CD14-positive monocyte (primary cell): Measurements from ENCODE around the gene STX18. TPM values are rescaled to one million over a fixed set of nuclear protein-coding genes. Genes with fewer than 3 reads are reported as not detected.

Experiments used
- DNase-seq, 3 donors: peaks; one replicate each; pipeline ENCODE4 v3.0.0-alpha.2; 2011 to 2022
- H2AFZ ChIP-seq: 2 replicates; pipeline ENCODE4 v1.6.0; 2012; ENCODE audit warnings: mild to moderate bottlenecking, low read depth, low read length, inconsistent platforms; ENCODE audit not compliant: insufficient read depth, poor library complexity, severe bottlenecking
- H3K27ac ChIP-seq, 2 donors: 1 replicate in 1 of 2; 2 replicates in 1 of 2; pipeline ENCODE4 v1.5.1; 2012 to 2013; ENCODE audit warnings: low read length in 2 of 2, control low read depth in 1 of 2, inconsistent platforms in 1 of 2, low read depth in 1 of 2, mild to moderate bottlenecking in 1 of 2
- H3K27me3 ChIP-seq, 2 donors: one replicate each; pipeline versions ENCODE4 v1.6.0 to v1.6.1; 2011 to 2013; ENCODE audit warnings: low read length in 2 of 2; ENCODE audit not compliant: control insufficient read depth in 2 of 2, insufficient read depth in 2 of 2
- H3K36me3 ChIP-seq, 2 donors: replicated peaks in 1 of 2; 1 replicate in 1 of 2; 2 replicates in 1 of 2; pipeline versions ENCODE4 v1.5.1 to v1.6.1; 2012 to 2013; ENCODE audit warnings: low read length in 2 of 2, control low read depth in 1 of 2, inconsistent platforms in 1 of 2, mild to moderate bottlenecking in 1 of 2; ENCODE audit not compliant: insufficient read depth in 2 of 2, control insufficient read depth in 1 of 2
- H3K4me1 ChIP-seq, 2 donors: 1 replicate in 1 of 2; 2 replicates in 1 of 2; pipeline versions ENCODE4 v1.5.1 to v1.6.1; 2012 to 2013; ENCODE audit warnings: low read length in 2 of 2, control low read depth in 1 of 2, inconsistent platforms in 1 of 2, mild to moderate bottlenecking in 1 of 2, moderate library complexity in 1 of 2; ENCODE audit not compliant: insufficient read depth in 2 of 2, control insufficient read depth in 1 of 2
- H3K4me2 ChIP-seq: replicated peaks from 2 replicates; pipeline ENCODE3; 2012; ENCODE audit warnings: low read length, moderate library complexity, mild to moderate bottlenecking; ENCODE audit not compliant: poor library complexity, severe bottlenecking; ENCODE audit errors: extremely low read depth
- H3K4me3 ChIP-seq, 3 experiments: fragments of 200-600 bp in 1 of 3; sonication (generic) in 1 of 3; replicated peaks in 1 of 3; 1 replicate in 2 of 3; 2 replicates in 1 of 3; pipeline ENCODE4 v1.5.1; 2011 to 2013; ENCODE audit warnings: low read length in 3 of 3, mild to moderate bottlenecking in 3 of 3, control low read depth in 2 of 3, low read depth in 2 of 3, inconsistent platforms in 1 of 3, moderate library complexity in 1 of 3
- H3K79me2 ChIP-seq: 2 replicates; pipeline ENCODE4 v1.6.0; 2012; ENCODE audit warnings: mild to moderate bottlenecking, control low read depth, inconsistent platforms, low read length, moderate library complexity; ENCODE audit not compliant: insufficient read depth
- H3K9ac ChIP-seq: 2 replicates; pipeline ENCODE4 v1.6.0; 2017; ENCODE audit warnings: low read length, mild to moderate bottlenecking; ENCODE audit not compliant: insufficient read depth, poor library complexity, severe bottlenecking
- H3K9me3 ChIP-seq, 2 donors: replicated peaks in 1 of 2; 1 replicate in 1 of 2; 2 replicates in 1 of 2; pipeline versions ENCODE4 v1.5.1 to v1.6.1; 2012 to 2013; ENCODE audit warnings: low read length in 2 of 2, control low read depth in 1 of 2; ENCODE audit not compliant: control insufficient read depth in 1 of 2, insufficient read depth in 1 of 2
- H4K20me1 ChIP-seq: 2 replicates; pipeline ENCODE4 v1.6.0; 2012; ENCODE audit warnings: mild to moderate bottlenecking, low read length, control low read depth, moderate library complexity; ENCODE audit not compliant: insufficient read depth
- H3K27ac Mint-ChIP-seq, 7 donors: one replicate each; pipeline ENCODE4 v1.8.0; 2020; ENCODE audit warnings: mild to moderate bottlenecking in 7 of 7, mixed read lengths in 7 of 7, moderate library complexity in 6 of 7, inconsistent platforms in 2 of 7
- H3K27me3 Mint-ChIP-seq, 3 donors: one replicate each; pipeline ENCODE4 v1.8.0; 2021 to 2022; ENCODE audit warnings: low read depth in 3 of 3, mild to moderate bottlenecking in 3 of 3, mixed read lengths in 3 of 3, moderate library complexity in 3 of 3, inconsistent platforms in 1 of 3
- H3K36me3 Mint-ChIP-seq, 2 donors: one replicate each; pipeline ENCODE4 v1.8.0; 2020; ENCODE audit warnings: mixed read lengths in 2 of 2, inconsistent platforms in 1 of 2, mild to moderate bottlenecking in 1 of 2
- H3K4me1 Mint-ChIP-seq: one replicate; pipeline ENCODE4 v1.8.0; 2020; ENCODE audit warnings: mild to moderate bottlenecking, mixed read lengths
- H3K4me3 Mint-ChIP-seq, 2 donors: one replicate each; pipeline ENCODE4 v1.8.0; 2020; ENCODE audit warnings: mild to moderate bottlenecking in 2 of 2, mixed read lengths in 2 of 2, moderate library complexity in 1 of 2
- H3K9me3 Mint-ChIP-seq, 7 donors: one replicate each; pipeline ENCODE4 v1.8.0; 2020 to 2022; ENCODE audit warnings: mixed read lengths in 7 of 7, mild to moderate bottlenecking in 6 of 7, moderate library complexity in 6 of 7, inconsistent platforms in 2 of 7
- WGBS: methylation state at CpG from one replicate; pipeline ENCODE4 v1.1.5; 2013; ENCODE audit warnings: missing lambda C conversion rate; ENCODE audit not compliant: insufficient coverage; 5-methylcytosine and 5-hydroxymethylcytosine counted together
- intact Hi-C, 2 donors: fragments of 100-400 bp; cut with micrococcal nuclease; formaldehyde crosslinking; loops; one replicate each; pipeline versions ENCODE4 v1.15.0 to v1.15.1; 2023
- polyA plus RNA-seq, 3 donors: library from polyadenylated mRNA; depleted of rRNA in 1 of 3; unstranded in 2 of 3; stranded (reverse) in 1 of 3; fragments of 300-500 nt in 2 of 3; fragments of >200 nt in 1 of 3; fragmentation: Illumina TruSeq in 2 of 3; gene quantifications; 1 replicate in 2 of 3; 2 replicates in 1 of 3; pipeline ENCODE4 v1.2.3, GENCODE V29; 2012 to 2021
- TF ChIP-seq, protein P1 (sequence below): fragments of 200-600 bp; IDR thresholded peaks from one replicate; pipeline ENCODE4 v1.8.0; 2022; ENCODE audit warnings: antibody characterized with exemption, mild to moderate bottlenecking

The STX18 gene
- polyA plus RNA-seq, 3 donors: 19.0 to 24.1 (median 19.6) TPM

DNA sequence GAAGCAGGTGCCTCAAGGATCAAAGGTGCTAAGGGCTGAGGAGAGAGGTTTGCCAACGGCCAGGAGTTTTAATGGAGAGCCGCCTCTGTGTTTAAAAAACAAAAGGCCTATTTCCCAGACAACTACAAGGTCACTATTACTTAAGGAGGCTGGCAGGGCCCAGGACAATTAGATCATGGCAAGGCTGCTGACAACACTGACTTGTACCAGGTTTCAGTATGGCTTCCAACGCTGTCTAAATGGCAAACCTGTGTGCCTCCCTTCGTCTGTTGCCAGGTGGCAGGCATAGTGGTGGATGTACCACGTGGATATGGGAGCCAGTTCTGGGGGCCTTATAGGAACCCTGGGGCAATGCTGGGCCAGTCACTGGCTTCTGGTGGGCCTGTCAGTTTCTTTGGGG, 114.0 kb downstream of the STX18 start:
- TF ChIP-seq, protein P1, sequence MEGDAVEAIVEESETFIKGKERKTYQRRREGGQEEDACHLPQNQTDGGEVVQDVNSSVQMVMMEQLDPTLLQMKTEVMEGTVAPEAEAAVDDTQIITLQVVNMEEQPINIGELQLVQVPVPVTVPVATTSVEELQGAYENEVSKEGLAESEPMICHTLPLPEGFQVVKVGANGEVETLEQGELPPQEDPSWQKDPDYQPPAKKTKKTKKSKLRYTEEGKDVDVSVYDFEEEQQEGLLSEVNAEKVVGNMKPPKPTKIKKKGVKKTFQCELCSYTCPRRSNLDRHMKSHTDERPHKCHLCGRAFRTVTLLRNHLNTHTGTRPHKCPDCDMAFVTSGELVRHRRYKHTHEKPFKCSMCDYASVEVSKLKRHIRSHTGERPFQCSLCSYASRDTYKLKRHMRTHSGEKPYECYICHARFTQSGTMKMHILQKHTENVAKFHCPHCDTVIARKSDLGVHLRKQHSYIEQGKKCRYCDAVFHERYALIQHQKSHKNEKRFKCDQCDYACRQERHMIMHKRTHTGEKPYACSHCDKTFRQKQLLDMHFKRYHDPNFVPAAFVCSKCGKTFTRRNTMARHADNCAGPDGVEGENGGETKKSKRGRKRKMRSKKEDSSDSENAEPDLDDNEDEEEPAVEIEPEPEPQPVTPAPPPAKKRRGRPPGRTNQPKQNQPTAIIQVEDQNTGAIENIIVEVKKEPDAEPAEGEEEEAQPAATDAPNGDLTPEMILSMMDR: no peak
- Histone ChIP-seq H4K20me1 (no peaks in the 10 kb centered on the region), H3K9me3 (no peaks in the 10 kb centered on the region), H3K4me3 (no peak overlapping the region), H3K79me2 (no peaks in the 10 kb centered on the region), H3K36me3 (peaks cover 63 to 100% of the 10 kb centered on the region in 2 donors), H3K27me3 (no peaks in the 10 kb centered on the region), H3K4me1 (no peaks in the 10 kb centered on the region), H3K9ac (no peak overlapping the region), H2AFZ (no peak overlapping the region), H3K4me2 (no peak overlapping the region), H3K27ac (no peak overlapping the region)
- DNase-seq: no peak
- intact Hi-C loops: no loop called here
- Mint-ChIP-seq H3K4me3 (no peak overlapping the region), H3K27me3 (no peaks in the 10 kb centered on the region), H3K9me3 (no peaks in the 10 kb centered on the region), H3K36me3 (peaks cover 73 to 80% of the 10 kb centered on the region in 2 donors), H3K4me1 (no peaks in the 10 kb centered on the region), H3K27ac (no peak overlapping the region)
- 100% methylated on average over 2 of the region's 5 CpGs for WGBS

DNA sequence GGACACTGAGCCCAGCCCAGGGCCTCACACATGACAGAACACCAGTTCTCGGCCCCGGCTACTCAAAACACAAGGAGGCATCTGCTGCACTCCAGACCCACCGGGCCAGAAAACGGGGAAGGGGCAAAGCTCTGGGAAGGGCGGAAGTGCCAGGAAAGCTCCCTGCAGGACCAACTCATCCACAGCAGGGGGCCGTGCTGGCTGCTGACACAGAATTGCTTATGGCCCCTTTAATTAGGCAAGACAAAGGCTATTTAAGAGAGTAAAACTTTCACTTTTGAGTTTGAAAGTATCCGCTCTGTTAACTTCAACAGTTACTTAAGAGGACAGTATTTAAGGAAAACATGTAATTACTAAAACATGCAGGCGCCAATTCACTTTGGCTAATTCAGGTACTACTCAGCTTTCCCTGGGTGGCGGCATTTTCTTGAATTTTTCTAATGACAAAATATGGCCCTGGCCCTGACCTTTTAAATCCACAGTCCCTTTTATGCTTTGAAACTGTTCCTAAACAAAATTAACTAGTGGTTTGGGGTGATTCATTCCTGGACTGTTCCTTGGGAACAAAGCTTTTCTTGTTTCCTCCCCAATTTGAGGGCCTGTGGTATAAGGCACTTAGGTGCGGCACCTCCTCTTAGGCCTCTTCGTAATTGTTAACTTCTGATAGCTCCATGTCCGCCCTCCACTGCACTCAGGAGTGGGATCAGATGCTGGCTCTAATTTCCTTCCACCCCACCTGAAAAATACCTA, 114.6 kb downstream of the STX18 start:
- Histone ChIP-seq H3K36me3 (peaks cover 60 to 100% of the 10 kb centered on the region in 2 donors), H4K20me1 (no peaks in the 10 kb centered on the region), H3K27ac (no peak overlapping the region), H3K4me3 (no peak overlapping the region), H3K9me3 (no peaks in the 10 kb centered on the region), H3K27me3 (no peaks in the 10 kb centered on the region), H3K79me2 (no peaks in the 10 kb centered on the region), H3K4me2 (no peak overlapping the region), H2AFZ (no peak overlapping the region), H3K4me1 (no peaks in the 10 kb centered on the region), H3K9ac (no peak overlapping the region)
- Mint-ChIP-seq H3K36me3 (peaks cover 73 to 80% of the 10 kb centered on the region in 2 donors), H3K4me3 (no peak overlapping the region), H3K9me3 (no peaks in the 10 kb centered on the region), H3K27me3 (no peaks in the 10 kb centered on the region), H3K4me1 (no peaks in the 10 kb centered on the region), H3K27ac (no peak overlapping the region)
- DNase-seq: no peak
- TF ChIP-seq, protein P1: no peak
- intact Hi-C loops: no loop called here
- WGBS: 100% methylated on average over 8 of the region's 12 CpGs
